GM12891 (cell line): ENCODE measurements around the gene FKBP14.
A peak's percentile ranks its signal among the peaks of the same experiment; 100 is the strongest.

Experiments
- DNase-seq: peaks from one replicate; pipeline ENCODE4 v3.0.0; 2011; ENCODE audit warnings: low spot score; ENCODE audit not compliant: insufficient read length
- FAIRE-seq: peaks from 2 replicates; lab custom pipeline; 2011; peaks lifted over from hg19 to GRCh38; lab: Jason Lieb, UNC
- PAX5 ChIP-seq: IDR thresholded peaks from 2 replicates; pipeline ENCODE4 v1.6.1; 2011; ENCODE audit warnings: low read length, moderate library complexity, mild to moderate bottlenecking; ENCODE audit not compliant: insufficient read depth, severe bottlenecking
- POLR2A ChIP-seq: IDR thresholded peaks from 2 replicates; pipeline ENCODE4 v1.6.1; 2011; ENCODE audit warnings: low read depth, low read length, control low read depth
- POLR2AphosphoS5 ChIP-seq: IDR thresholded peaks from 2 replicates; pipeline ENCODE4 v1.6.1; 2011; ENCODE audit warnings: low read depth, low read length, control low read depth
- POU2F2 ChIP-seq: IDR thresholded peaks from 2 replicates; pipeline ENCODE4 v1.6.1; 2011; ENCODE audit warnings: low read depth, mild to moderate bottlenecking, control low read depth, low read length, moderate library complexity
- SPI1 ChIP-seq: IDR thresholded peaks from 2 replicates; pipeline ENCODE4 v1.6.1; 2011; ENCODE audit warnings: low read depth, low read length, control low read depth
- TAF1 ChIP-seq: IDR thresholded peaks from 2 replicates; pipeline ENCODE4 v1.6.1; 2011; ENCODE audit warnings: low read depth, low read length, control low read depth

FKBP14 gene

DNA sequence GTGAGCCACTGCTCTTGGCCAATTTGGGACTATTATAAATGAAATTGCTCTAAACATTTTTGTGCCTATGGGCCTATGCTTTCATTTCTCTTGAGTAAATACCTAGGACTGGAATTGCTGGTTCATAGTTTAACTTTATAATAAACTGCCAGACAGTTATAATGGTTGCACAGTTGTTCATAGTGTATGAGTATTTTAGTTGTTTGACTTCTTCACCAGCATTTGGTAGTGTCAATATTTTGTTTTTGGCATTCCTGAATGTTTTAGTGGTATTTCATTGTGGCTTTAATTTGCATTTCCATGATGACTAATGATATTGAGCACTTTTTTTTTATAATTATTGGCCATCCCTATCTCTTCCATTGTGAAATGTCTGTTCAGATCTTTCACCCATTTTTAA lies 31.2 kb upstream of the FKBP14 start:
- FAIRE-seq = no peak
- TF ChIP-seq POLR2AphosphoS5 (no peak), SPI1 (no peak), TAF1 (no peak), POLR2A (no peak)
- no peak for DNase-seq

DNA sequence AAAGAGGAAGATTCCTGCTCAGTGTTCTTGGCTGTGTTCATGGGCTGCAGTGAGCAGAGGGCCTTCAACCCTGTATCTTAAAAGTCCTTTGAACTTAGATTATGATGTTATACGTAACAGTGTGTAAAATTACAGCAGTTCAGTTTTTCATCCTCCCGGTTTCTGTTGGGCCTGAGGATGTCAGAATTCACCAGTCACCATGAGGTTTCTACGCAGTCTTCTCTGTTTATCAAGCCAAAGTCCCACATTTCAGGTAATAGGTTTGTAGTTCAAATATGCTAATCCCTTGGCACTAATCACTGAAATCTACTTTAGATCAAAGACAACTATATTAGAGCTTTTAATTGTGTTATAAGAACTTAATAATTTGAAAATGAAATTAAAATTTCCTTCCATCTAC lies 26.6 kb upstream of the FKBP14 start:
- FAIRE-seq (no peak), DNase-seq (no peak)
- TF ChIP-seq TAF1 (no peak), POLR2A (no peak), SPI1 (no peak), PAX5 (no peak), POU2F2 (no peak), POLR2AphosphoS5 (no peak)

DNA sequence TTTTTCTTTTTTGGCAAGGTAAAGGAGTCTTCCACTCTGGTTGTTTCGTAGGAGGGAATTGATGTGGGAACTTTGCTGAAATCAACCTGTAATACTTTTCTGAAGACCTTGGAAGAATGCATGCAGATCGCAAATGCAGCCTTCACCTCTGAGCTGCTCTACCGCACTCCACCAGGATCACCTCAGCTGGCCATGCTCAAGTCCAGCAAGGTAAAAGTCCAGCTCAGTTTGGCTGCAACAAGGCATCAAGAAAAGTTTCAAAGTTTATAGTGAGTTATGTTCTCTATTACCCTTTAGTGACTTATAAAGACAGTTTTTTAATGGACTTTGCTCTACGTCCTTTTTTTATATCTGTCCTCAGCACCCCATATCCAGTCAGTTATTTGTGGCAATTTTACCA lies 22.7 kb upstream of the FKBP14 start:
- FAIRE-seq = no peak
- no peak for DNase-seq
- no peak for TF ChIP-seq TAF1
- TF ChIP-seq SPI1 = no peak
- no peak for TF ChIP-seq POLR2A
- no peak for TF ChIP-seq POLR2AphosphoS5
- TF ChIP-seq PAX5 = no peak
- TF ChIP-seq POU2F2 = no peak

DNA sequence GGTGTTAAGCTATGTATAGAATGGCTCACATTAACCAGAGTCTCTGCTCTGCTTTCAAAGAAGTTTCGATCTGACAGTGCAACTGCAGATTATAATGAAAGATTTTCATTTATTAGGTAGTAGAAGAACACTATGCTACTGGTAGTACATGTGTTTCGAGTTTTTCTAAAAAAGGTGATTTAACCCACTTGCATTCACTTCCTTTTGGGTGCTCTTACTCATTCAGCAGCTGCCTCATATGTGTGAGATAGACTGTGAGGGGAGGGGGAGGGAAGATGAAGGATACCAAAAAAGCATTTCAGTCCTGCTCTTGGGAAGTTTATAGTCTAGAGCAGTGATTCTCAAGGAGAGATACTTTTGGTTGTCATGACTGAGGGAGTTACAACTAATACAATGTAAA lies 22.1 kb upstream of the FKBP14 start:
- TF ChIP-seq TAF1 (no peak), SPI1 (0 out of 2 replicates have a peak, but pooled peaks have one; percentile 15), POLR2AphosphoS5 (no peak)
- FAIRE-seq = peak; percentile 86
- DNase-seq = no peak

DNA sequence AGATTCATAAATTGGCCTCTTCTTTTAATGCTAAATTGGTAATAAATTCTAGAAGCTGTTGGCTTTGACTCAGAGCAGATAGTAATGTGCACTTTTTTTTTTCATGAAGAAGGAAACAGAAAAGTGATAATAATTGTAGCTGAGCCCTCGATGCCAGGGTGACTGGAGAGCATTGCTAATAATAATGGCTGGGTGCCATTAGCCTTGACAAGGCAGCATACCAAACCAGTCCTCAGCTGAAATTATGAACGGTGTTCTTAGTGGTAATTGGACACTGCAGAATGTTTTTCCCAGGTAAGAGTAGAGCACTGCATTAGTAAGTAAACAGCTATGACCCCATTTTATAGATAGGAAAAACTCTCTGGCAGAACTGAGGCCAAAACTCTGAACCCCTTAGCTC lies 20.6 kb upstream of the FKBP14 start:
- no peak for FAIRE-seq
- no peak for DNase-seq
- TF ChIP-seq SPI1 (no peak), POLR2A (no peak), POU2F2 (no peak), TAF1 (no peak), PAX5 (no peak), POLR2AphosphoS5 (no peak)

DNA sequence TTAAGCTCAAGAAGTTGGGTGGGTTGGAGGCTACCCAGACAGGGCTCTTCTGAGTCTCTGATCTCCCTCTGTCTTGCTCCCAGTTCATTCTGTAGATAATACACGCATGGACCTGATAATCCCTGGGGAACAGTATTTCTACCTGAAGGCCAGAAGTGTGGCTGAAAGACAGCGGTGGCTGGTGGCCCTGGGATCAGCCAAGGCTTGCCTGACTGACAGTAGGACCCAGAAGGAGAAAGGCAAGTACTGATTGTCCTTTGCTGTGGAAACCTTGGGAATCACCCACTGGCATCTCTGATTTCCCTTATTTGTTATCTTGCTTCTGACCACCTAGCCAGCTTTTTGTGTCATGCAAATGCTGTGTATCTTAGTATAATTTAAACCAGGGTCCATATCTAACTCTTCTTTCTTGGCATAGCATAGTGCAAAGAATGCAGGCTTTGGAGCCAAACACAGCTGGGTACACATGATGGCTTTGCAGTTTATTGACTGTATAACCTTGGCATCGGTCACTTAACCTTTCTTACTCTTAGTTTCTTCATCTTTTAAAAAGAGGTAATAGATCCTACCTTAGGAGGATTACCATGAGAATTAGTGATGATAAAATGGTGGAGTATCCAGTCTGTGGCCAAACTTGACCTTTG lies 19.7 kb upstream of the FKBP14 start:
- FAIRE-seq (no peak), DNase-seq (no peak)
- TF ChIP-seq TAF1 (no peak), POU2F2 (no peak), POLR2AphosphoS5 (no peak), POLR2A (no peak), PAX5 (no peak), SPI1 (no peak)

DNA sequence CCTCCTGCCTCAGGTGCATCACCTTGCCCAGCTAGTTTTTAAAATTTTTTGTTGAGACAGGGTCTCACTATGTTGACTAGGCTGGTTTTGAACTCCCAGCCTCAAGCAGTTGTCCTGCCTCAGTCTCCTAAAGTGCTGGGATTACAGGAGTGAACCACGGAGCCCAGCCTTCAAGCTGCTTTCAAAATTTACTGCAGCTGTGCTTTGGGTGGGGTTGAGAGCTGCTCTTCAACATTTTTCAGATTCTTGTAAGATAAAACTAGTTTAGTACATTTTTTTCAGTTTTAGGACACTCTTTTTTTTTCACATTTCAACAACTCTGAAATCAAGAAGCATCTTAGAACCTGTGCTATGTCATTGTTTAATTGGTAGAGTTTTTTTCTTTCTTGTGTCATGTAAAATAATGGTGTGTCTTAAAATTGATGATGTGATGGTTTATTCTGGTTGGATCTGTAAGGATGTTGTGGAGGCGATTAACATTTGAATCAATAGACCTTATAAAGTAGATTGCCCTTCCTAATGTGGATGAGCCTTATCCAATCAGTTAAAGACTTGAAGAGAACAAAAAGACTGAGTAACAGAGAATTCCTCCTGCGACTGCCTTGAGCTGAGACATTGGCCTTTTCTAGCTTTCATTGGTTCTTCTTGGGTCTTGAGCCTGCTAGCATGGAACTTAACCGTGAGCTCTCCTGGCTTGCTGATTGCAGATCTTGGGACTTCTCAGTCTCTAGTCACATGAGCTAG lies 15.2 kb upstream of the FKBP14 start:
- no peak for FAIRE-seq
- DNase-seq = no peak
- no peak for TF ChIP-seq POLR2AphosphoS5
- no peak for TF ChIP-seq POU2F2
- no peak for TF ChIP-seq SPI1
- no peak for TF ChIP-seq TAF1
- no peak for TF ChIP-seq POLR2A
- no peak for TF ChIP-seq PAX5

DNA sequence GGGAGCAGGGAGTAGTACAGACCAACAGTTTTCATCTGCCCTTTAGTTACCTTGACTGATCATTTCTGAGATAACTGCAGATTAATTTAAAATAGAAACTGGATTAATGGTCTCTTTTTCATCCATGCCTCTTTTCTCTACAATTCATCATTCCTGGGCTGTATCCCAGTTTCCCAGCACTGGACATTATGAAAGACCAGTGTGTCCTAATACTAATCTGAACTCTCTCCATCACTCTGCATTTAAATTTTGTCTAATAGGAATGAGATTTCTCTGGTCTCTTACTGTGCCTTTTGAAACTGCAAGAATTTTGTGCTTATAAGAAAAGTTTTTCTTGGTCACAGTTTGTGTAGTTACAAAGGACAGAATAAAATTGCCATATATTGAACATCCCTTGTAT lies 14.4 kb upstream of the FKBP14 start:
- TF ChIP-seq POLR2A = no peak
- no peak for TF ChIP-seq POLR2AphosphoS5
- TF ChIP-seq TAF1 = no peak
- TF ChIP-seq SPI1 = no peak
- no peak for TF ChIP-seq PAX5
- TF ChIP-seq POU2F2 = no peak
- FAIRE-seq = no peak

DNA sequence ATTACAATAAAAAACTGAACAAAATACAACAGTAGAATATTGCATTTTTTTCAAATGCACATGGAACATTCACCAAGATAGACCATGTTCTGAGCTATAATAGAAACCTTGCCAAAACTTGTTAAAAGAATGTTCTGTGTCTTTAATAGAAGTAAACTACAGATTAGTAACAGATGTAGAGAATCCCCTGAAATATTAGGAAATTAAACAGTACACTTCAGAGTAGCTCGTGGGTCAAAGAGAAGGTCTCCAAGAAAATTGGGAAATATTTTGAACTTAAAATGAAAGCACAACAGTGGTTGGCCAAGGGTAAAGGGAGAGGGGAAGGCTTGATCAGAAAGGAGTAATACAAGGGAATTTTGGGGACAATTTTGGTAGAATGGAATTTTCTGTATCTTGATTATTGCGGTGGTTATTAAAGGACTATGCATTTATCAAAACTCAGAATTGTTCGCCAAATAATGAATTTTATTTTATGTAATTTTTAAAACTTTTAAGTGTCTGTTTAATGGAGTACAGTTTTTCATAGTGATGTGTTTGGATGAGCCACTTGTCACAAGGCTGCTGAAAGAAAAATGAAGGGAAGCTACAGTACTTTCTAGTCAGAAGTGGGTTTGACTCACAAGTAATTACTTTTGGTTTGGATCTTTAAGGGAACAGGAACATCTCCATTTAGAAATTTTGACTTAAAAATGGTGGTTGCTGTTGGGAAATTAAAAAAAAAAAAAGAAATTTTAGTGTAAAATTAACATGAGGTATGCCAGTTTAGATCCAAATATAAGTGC lies 11.9 kb upstream of the FKBP14 start:
- FAIRE-seq = no peak
- no peak for TF ChIP-seq SPI1
- no peak for TF ChIP-seq PAX5
- TF ChIP-seq TAF1 = no peak
- TF ChIP-seq POU2F2 = no peak
- no peak for TF ChIP-seq POLR2A
- no peak for DNase-seq

More for the DNA sequence above, 14.4 kb upstream of the FKBP14 start:
- DNase-seq = no peak

DNA sequence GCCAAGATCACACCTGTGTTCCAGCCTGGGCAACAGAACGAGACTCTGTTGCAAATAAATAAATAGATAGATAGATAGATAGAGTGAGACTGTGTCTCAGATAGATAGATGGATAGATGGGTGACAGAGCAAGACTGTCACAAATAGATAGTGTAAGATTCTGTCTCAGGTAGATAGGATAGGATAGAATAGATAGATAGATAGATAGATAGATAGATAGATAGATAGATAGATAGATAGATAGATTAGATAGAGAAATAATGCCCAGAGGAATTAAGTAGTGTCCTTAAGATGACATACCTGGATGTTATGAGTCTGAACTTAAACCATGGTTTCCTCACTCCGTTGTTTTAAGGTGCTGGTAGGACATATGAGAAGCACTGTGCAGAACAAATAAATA lies 9.7 kb upstream of the FKBP14 start:
- DNase-seq (no peak), FAIRE-seq (no peak)
- no peak for TF ChIP-seq POU2F2
- TF ChIP-seq POLR2AphosphoS5 = no peak
- no peak for TF ChIP-seq PAX5
- no peak for TF ChIP-seq POLR2A
- TF ChIP-seq SPI1 = no peak
- TF ChIP-seq TAF1 = no peak
